Right ventricle myocardium superior (tissue), 1 donor: Measurements from ENCODE around the gene PPM1E. TPM values are rescaled to one million over a fixed set of nuclear protein-coding genes. Genes with fewer than 3 reads are reported as not detected.
"Not testable (repeated sequence)": the region's sequence is repeated elsewhere in the genome, so short reads cannot be mapped to it uniquely, and the experiment has no call there.

ENCODE experiments used
- ATAC-seq: fragments of 200-7000 bp; cut with Tn5 transposase; one replicate; pipeline ENCODE4 v1.9.1; 2020; ENCODE audit warnings: mild to moderate bottlenecking; ENCODE audit not compliant: poor library complexity
- DNase-seq: peaks from one replicate; pipeline ENCODE4 v3.0.0-alpha.2; 2020
- intact Hi-C: fragments of 100-400 bp; cut with DNase I; formaldehyde crosslinking; loops from one replicate; pipeline ENCODE4 v1.11.2; 2022
- long read RNA-seq: library from polyadenylated mRNA; unstranded; transcript quantifications from one replicate; pipeline ENCODE4 v2.0.0, GENCODE V29; 2021
- total RNA-seq: library from RNA; stranded (reverse); fragmentation: NEBNext Ultra II Directional; extraction: Animal tissue kit (Norgen Biotek cat#: 25700); gene quantifications from one replicate; pipeline ENCODE4 v1.2.1, GENCODE V29; 2021
- donor health status: DM: no; HTN: yes; CAD: no; lungs with severe emphysema.

PPM1E gene
- total RNA-seq: 1.7 TPM
- long read RNA-seq: 0 reads

DNA sequence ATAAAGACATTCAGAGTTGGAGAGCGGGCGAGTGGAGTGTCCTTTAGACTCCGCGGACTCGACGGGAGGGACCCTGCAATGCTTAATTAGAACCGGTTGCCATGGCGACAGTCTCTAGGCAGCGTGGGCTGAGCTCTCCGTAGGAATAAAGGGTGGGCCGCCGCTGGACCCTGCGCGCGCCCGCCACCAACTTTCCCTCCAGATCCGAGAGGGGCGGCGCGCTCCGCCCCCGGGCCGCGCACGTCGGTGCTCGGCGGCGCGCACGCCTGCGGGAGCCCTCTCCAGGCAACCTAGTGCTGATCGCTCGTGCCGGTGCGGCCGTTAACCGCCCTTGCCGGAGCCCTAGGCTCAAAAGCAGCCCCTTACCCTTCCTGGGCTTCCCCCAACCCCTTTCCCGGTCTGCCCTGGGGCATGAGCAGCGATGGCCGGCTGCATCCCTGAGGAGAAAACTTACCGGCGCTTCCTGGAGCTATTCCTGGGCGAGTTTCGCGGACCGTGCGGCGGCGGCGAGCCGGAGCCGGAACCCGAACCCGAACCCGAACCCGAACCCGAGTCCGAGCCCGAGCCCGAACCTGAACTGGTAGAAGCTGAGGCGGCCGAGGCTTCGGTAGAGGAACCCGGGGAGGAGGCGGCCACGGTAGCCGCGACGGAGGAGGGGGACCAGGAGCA is at the start of gene PPM1E:
Gene PPM1E (plus strand): TSS at position 278 of the 669 bp plus-strand sequence.
- intact Hi-C loops: no loop called here
- peak; percentile 95 for ATAC-seq
- DNase-seq: peak; percentile 66

- ATAC-seq: no peak
- intact Hi-C loops: no loop called here
- DNase-seq: no peak
Measured at GRCh38 chr17:58706351-58707140, 49.1 kb upstream of the PPM1E start.

- intact Hi-C loops: no loop called here
- ATAC-seq (no peak), DNase-seq (no peak)
Measured at GRCh38 chr17:58710948-58711552, 44.6 kb upstream of the PPM1E start.

GRCh38 chr17:58722274-58722673 is 33.4 kb upstream of the PPM1E start:
- DNase-seq (no peak), ATAC-seq (no peak)
- intact Hi-C loops: no loop called here

GRCh38 chr17:58722696-58723095 is 33.0 kb upstream of the PPM1E start:
- ATAC-seq (no peak), DNase-seq (no peak)
- intact Hi-C loops: no loop called here

DNA sequence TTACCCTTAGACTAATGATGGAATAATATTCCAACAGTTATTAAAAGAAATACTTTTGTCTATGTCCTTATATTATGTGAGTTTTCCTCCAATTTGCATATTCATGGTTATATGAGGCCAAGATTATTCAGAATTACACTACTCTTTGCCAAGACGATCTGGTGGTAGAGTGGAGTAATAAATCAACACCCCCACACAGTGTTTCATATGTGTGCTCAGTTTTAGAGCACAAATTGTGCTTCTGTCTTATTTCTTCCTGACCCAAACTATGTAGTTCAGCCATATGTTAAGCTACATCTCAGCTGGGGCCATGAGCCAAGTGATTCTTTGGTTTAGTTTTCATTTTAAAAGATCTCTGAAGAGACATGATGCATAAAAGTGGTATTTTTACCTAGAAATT is 26.9 kb upstream of the PPM1E start:
- intact Hi-C loops: no loop called here
- ATAC-seq: no peak
- DNase-seq: no peak

DNA sequence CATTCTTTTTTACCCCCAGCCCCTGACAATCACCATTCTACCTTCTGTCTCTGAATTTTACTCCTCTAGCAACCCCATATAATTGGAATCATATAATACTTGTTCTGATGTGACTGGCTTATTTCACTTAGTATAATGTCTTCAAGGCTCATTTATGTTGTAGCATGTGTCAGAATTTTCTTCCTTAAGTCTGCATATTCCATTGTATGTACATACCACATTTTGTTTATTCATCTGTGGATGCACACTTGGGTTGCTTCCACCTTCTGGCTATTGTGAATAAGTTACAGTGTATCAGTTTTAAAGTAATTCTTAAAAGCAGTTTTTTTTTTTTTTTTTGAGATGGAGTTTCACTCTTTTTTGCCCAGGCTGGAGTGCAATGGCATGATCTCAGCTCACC is 24.7 kb upstream of the PPM1E start:
- DNase-seq: no peak
- ATAC-seq: no peak
- intact Hi-C loops: no loop called here

- DNase-seq (no peak), ATAC-seq (no peak)
- intact Hi-C loops: no loop called here
Measured at GRCh38 chr17:58734040-58734439, 21.6 kb upstream of the PPM1E start.

- intact Hi-C loops: no loop called here
- no peak for ATAC-seq
- no peak for DNase-seq
Measured at GRCh38 chr17:58734811-58735210, 20.8 kb upstream of the PPM1E start.

DNA sequence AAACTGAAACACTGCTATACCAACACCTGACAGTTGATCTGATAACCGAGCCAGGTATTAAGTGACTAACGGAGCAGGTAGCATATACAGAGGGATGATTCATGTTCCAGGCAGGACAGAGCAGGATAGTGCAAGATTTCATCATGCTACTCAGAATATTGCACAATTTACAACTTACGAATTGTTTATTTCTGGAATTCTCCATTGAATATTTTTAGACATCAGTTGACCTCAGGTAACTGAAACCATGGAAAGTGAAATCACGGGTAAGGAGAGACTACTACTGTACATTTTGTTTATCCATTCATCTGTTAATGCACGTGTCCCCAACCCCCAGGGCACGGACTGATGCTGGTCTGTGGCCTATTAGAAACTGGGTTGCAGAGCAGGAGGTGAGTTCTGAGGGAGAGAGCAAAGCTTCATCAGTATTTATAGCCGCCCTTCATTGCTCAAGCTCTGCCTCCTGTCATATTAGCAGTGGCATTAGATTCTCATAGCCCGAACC is 14.5 kb upstream of the PPM1E start:
- DNase-seq (no peak), ATAC-seq (no peak)
- intact Hi-C loops: no loop called here

- intact Hi-C loops: no loop called here
- DNase-seq (no peak), ATAC-seq (no peak)
Measured at GRCh38 chr17:58747674-58748073, 8.0 kb upstream of the PPM1E start.

GRCh38 chr17:58749627-58750026 is 6.0 kb upstream of the PPM1E start:
- ATAC-seq, intact Hi-C loops, DNase-seq: not testable (repeated sequence)

- ATAC-seq: no peak
- no peak for DNase-seq
- intact Hi-C loops: no loop called here
Measured at GRCh38 chr17:58753026-58753425, 2.6 kb upstream of the PPM1E start.

DNA sequence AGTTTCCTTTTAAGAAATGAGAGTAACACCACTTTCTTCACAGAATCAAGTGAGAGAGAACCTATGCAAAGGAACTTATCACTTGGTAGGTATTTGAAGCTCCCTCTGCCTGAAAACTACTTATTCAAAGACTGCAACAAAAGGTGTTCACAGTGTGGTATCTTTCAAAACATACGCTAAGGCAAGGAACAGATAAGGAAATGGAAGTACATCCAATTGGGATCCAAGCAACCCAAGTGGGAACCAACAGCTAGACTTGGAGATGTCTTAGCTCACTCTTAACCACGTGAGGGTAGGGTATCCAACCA is 431 bp upstream of the PPM1E start:
- ATAC-seq (no peak), DNase-seq (no peak)
- intact Hi-C loops: no loop called here

- intact Hi-C loops: no loop called here
- ATAC-seq: peak; percentile 59
Measured at GRCh38 chr17:58756246-58757161, 850 bp downstream of the PPM1E start.

DNA sequence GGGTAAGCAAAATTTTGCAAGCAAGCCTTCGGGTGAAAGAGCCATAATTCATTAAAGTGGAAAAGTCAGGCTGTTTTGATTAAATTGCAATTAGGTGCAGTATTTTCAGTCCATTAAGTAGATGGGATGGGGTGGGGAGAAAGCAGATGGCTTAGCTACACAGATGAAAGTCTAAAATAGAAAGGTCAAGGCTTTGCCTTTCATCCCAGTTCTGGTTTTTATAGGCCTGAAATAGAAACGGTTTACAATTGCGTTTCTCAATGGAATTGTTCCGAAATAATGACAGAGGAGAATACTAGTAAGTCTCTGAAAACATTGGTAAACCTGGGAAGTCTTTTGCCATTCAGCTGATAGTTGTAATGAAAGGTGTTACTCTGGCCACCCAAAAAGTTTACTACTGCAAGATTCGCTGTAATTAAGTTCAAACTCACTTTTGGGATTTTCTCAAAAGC is 1.5 kb downstream of the PPM1E start:
- no peak for ATAC-seq
- DNase-seq: no peak
- intact Hi-C loops: no loop called here

More at GRCh38 chr17:58756246-58757161, 850 bp downstream of the PPM1E start:
- DNase-seq: no peak

DNA sequence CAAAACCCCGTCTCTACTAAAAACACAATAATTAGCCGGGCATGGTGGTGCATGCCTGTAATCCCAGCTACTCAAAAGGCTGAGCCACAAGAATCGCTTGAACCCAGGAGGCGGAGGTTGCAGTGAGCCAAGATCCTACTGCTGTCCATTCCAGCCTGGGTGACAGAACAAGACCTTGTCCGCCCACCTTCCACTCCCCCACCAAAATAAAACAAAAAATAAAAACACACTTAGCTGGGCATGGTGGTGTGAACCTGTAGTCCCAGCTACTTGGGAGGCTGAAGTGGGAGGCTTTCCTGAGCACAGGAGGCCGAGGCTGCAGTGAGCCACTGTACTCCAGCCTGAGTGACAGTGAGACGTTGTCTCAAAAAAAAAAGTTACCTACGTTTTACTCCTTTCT is 3.2 kb downstream of the PPM1E start:
- no peak for ATAC-seq
- intact Hi-C loops: no loop called here
- no peak for DNase-seq

DNA sequence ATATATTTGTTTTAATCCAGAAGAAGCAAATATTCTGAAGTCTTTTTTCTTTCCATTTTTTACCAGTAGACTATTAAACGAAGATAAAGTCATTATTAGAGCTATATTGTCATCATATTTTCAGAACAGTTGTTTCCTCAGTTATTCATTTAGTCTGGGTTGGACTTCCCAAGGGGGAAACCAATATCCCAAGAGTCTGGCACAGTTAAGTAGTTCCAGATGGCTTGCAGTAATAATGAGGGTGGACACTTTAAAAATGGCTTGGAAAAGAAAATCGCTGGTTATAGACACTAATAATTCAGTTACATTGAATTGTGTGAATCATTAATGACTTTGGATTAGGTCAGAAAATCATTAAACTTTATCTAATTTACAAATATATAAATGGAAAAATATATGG is 3.9 kb downstream of the PPM1E start:
- ATAC-seq (no peak), DNase-seq (no peak)
- intact Hi-C loops: no loop called here

DNA sequence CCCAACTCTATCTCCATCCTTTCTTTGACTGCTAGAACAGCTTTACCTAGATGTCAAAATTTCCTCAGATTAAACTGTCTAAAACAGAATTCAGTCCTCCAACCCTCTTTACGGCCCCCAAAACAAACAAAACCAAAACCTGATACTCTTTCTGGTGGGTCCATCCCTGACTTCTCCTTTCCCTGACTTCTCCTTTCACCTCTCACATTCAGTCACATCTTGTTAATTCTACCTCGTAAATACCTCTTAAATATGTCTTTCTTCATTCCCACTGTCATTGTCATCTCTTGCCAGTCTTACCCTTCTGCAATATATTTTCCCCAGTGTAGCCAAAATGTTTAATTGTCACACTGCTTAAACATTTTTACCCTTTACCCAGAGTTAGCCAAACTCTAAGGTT is 4.6 kb downstream of the PPM1E start:
- intact Hi-C loops: no loop called here
- DNase-seq: no peak
- no peak for ATAC-seq
